ENCODE data around the gene ACTRT2.

GRCh38 chr1:3014443-3015268 is 6.6 kb upstream of the ACTRT2 start:
- TF ChIP-seq POLR2A (IDR thresholded peaks at IDR 0.05) (no peak), CTCF (IDR thresholded peaks at IDR 0.05) (no peak), EP300 (IDR thresholded peaks at IDR 0.05) (no peak)
